ENCODE results near the gene VPS37B. TPM values are rescaled to one million over a fixed set of nuclear protein-coding genes. Genes with fewer than 3 reads are reported as not detected.

Gene VPS37B
- total RNA-seq, 1 donor from 2014 or later: 36.3 TPM

GRCh38 chr12:122843455-122843854 lies 52.5 kb downstream of the VPS37B start:
- Histone ChIP-seq H3K27ac (no peak overlapping the region), H3K9me3 (no peaks in the 10 kb centered on the region), H3K4me1 (peaks cover 20% of the 10 kb centered on the region), H3K36me3 (no peaks in the 10 kb centered on the region), H3K27me3 (no peaks in the 10 kb centered on the region), H3K4me3 (no peak overlapping the region)
- DNase-seq (no peak), ATAC-seq (no peak)
- no peak for TF ChIP-seq CTCF (IDR thresholded peaks at IDR 0.05)
- intact Hi-C loops (cut with DNase I): no loop called here

GRCh38 chr12:122842505-122843405 lies 53.2 kb downstream of the VPS37B start:
- H3K9me3 ChIP-seq: no peaks in the 10 kb centered on the region
- peaks cover 20% of the 10 kb centered on the region for H3K4me1 ChIP-seq
- H3K27me3 ChIP-seq: no peaks in the 10 kb centered on the region
- peak; percentile 2 for ATAC-seq
- intact Hi-C loops (cut with DNase I): no loop called here
- TF ChIP-seq CTCF (IDR thresholded peaks at IDR 0.05): no peak
- H3K36me3 ChIP-seq: no peaks in the 10 kb centered on the region
- no peak for DNase-seq
- H3K4me3 ChIP-seq: no peak overlapping the region
- H3K27ac ChIP-seq: peak overlapping the region; percentile 42

- DNase-seq (no peak), ATAC-seq (peak; percentile 26)
- no peaks in the 10 kb centered on the region for H3K36me3 ChIP-seq
- no peaks in the 10 kb centered on the region for H3K9me3 ChIP-seq
- peak overlapping the region; percentile 42 for H3K27ac ChIP-seq
- no peak overlapping the region for H3K4me3 ChIP-seq
- no peaks in the 10 kb centered on the region for H3K27me3 ChIP-seq
- intact Hi-C loops (cut with DNase I): no loop called here
- no peak for TF ChIP-seq CTCF (IDR thresholded peaks at IDR 0.05)
- H3K4me1 ChIP-seq: peaks cover 25% of the 10 kb centered on the region
Observed at GRCh38 chr12:122841544-122842321, 54.2 kb downstream of the VPS37B start.

- Histone ChIP-seq H3K4me1 (peaks cover 25% of the 10 kb centered on the region), H3K27ac (peak overlapping the region; percentile 42)
- intact Hi-C loops (cut with DNase I): no loop called here
Observed at GRCh38 chr12:122840580-122841513, 55.1 kb downstream of the VPS37B start.

More at GRCh38 chr12:122840580-122841513, 55.1 kb downstream of the VPS37B start:
- Histone ChIP-seq H3K36me3 (no peaks in the 10 kb centered on the region), H3K27me3 (no peaks in the 10 kb centered on the region), H3K4me3 (no peak overlapping the region), H3K9me3 (no peaks in the 10 kb centered on the region)
- no peak for TF ChIP-seq CTCF (IDR thresholded peaks at IDR 0.05)
- ATAC-seq (no peak), DNase-seq (no peak)
